CD14-positive monocyte (primary cell): Measurements from ENCODE around the gene CCDC34. TPM values are rescaled to one million over a fixed set of nuclear protein-coding genes. Genes with fewer than 3 reads are reported as not detected.
A peak's percentile ranks its signal among the peaks of the same experiment; 100 is the strongest.

ENCODE experiments used
- DNase-seq, 3 donors: peaks; one replicate each; pipeline ENCODE4 v3.0.0-alpha.2; 2011 to 2022
- H2AFZ ChIP-seq: 2 replicates; pipeline ENCODE4 v1.6.0; 2012; ENCODE audit warnings: mild to moderate bottlenecking, low read depth, low read length, inconsistent platforms; ENCODE audit not compliant: insufficient read depth, poor library complexity, severe bottlenecking
- H3K27ac ChIP-seq, 2 donors: 1 replicate in 1 of 2; 2 replicates in 1 of 2; pipeline ENCODE4 v1.5.1; 2012 to 2013; ENCODE audit warnings: low read length in 2 of 2, control low read depth in 1 of 2, inconsistent platforms in 1 of 2, low read depth in 1 of 2, mild to moderate bottlenecking in 1 of 2
- H3K27me3 ChIP-seq, 2 donors: one replicate each; pipeline versions ENCODE4 v1.6.0 to v1.6.1; 2011 to 2013; ENCODE audit warnings: low read length in 2 of 2; ENCODE audit not compliant: control insufficient read depth in 2 of 2, insufficient read depth in 2 of 2
- H3K36me3 ChIP-seq, 2 donors: replicated peaks in 1 of 2; 1 replicate in 1 of 2; 2 replicates in 1 of 2; pipeline versions ENCODE4 v1.5.1 to v1.6.1; 2012 to 2013; ENCODE audit warnings: low read length in 2 of 2, control low read depth in 1 of 2, inconsistent platforms in 1 of 2, mild to moderate bottlenecking in 1 of 2; ENCODE audit not compliant: insufficient read depth in 2 of 2, control insufficient read depth in 1 of 2
- H3K4me1 ChIP-seq, 2 donors: 1 replicate in 1 of 2; 2 replicates in 1 of 2; pipeline versions ENCODE4 v1.5.1 to v1.6.1; 2012 to 2013; ENCODE audit warnings: low read length in 2 of 2, control low read depth in 1 of 2, inconsistent platforms in 1 of 2, mild to moderate bottlenecking in 1 of 2, moderate library complexity in 1 of 2; ENCODE audit not compliant: insufficient read depth in 2 of 2, control insufficient read depth in 1 of 2
- H3K4me2 ChIP-seq: replicated peaks from 2 replicates; pipeline ENCODE3; 2012; ENCODE audit warnings: low read length, moderate library complexity, mild to moderate bottlenecking; ENCODE audit not compliant: poor library complexity, severe bottlenecking; ENCODE audit errors: extremely low read depth
- H3K4me3 ChIP-seq, 3 experiments: fragments of 200-600 bp in 1 of 3; sonication (generic) in 1 of 3; replicated peaks in 1 of 3; 1 replicate in 2 of 3; 2 replicates in 1 of 3; pipeline ENCODE4 v1.5.1; 2011 to 2013; ENCODE audit warnings: low read length in 3 of 3, mild to moderate bottlenecking in 3 of 3, control low read depth in 2 of 3, low read depth in 2 of 3, inconsistent platforms in 1 of 3, moderate library complexity in 1 of 3
- H3K79me2 ChIP-seq: 2 replicates; pipeline ENCODE4 v1.6.0; 2012; ENCODE audit warnings: mild to moderate bottlenecking, control low read depth, inconsistent platforms, low read length, moderate library complexity; ENCODE audit not compliant: insufficient read depth
- H3K9ac ChIP-seq: 2 replicates; pipeline ENCODE4 v1.6.0; 2017; ENCODE audit warnings: low read length, mild to moderate bottlenecking; ENCODE audit not compliant: insufficient read depth, poor library complexity, severe bottlenecking
- H3K9me3 ChIP-seq, 2 donors: replicated peaks in 1 of 2; 1 replicate in 1 of 2; 2 replicates in 1 of 2; pipeline versions ENCODE4 v1.5.1 to v1.6.1; 2012 to 2013; ENCODE audit warnings: low read length in 2 of 2, control low read depth in 1 of 2; ENCODE audit not compliant: control insufficient read depth in 1 of 2, insufficient read depth in 1 of 2
- H4K20me1 ChIP-seq: 2 replicates; pipeline ENCODE4 v1.6.0; 2012; ENCODE audit warnings: mild to moderate bottlenecking, low read length, control low read depth, moderate library complexity; ENCODE audit not compliant: insufficient read depth
- H3K27ac Mint-ChIP-seq, 7 donors: one replicate each; pipeline ENCODE4 v1.8.0; 2020; ENCODE audit warnings: mild to moderate bottlenecking in 7 of 7, mixed read lengths in 7 of 7, moderate library complexity in 6 of 7, inconsistent platforms in 2 of 7
- H3K27me3 Mint-ChIP-seq, 3 donors: one replicate each; pipeline ENCODE4 v1.8.0; 2021 to 2022; ENCODE audit warnings: low read depth in 3 of 3, mild to moderate bottlenecking in 3 of 3, mixed read lengths in 3 of 3, moderate library complexity in 3 of 3, inconsistent platforms in 1 of 3
- H3K36me3 Mint-ChIP-seq, 2 donors: one replicate each; pipeline ENCODE4 v1.8.0; 2020; ENCODE audit warnings: mixed read lengths in 2 of 2, inconsistent platforms in 1 of 2, mild to moderate bottlenecking in 1 of 2
- H3K4me1 Mint-ChIP-seq: one replicate; pipeline ENCODE4 v1.8.0; 2020; ENCODE audit warnings: mild to moderate bottlenecking, mixed read lengths
- H3K4me3 Mint-ChIP-seq, 2 donors: one replicate each; pipeline ENCODE4 v1.8.0; 2020; ENCODE audit warnings: mild to moderate bottlenecking in 2 of 2, mixed read lengths in 2 of 2, moderate library complexity in 1 of 2
- H3K9me3 Mint-ChIP-seq, 7 donors: one replicate each; pipeline ENCODE4 v1.8.0; 2020 to 2022; ENCODE audit warnings: mixed read lengths in 7 of 7, mild to moderate bottlenecking in 6 of 7, moderate library complexity in 6 of 7, inconsistent platforms in 2 of 7
- WGBS: methylation state at CpG from one replicate; pipeline ENCODE4 v1.1.5; 2013; ENCODE audit warnings: missing lambda C conversion rate; ENCODE audit not compliant: insufficient coverage; 5-methylcytosine and 5-hydroxymethylcytosine counted together
- intact Hi-C, 2 donors: fragments of 100-400 bp; cut with micrococcal nuclease; formaldehyde crosslinking; loops; one replicate each; pipeline versions ENCODE4 v1.15.0 to v1.15.1; 2023
- polyA plus RNA-seq, 3 donors: library from polyadenylated mRNA; depleted of rRNA in 1 of 3; unstranded in 2 of 3; stranded (reverse) in 1 of 3; fragments of 300-500 nt in 2 of 3; fragments of >200 nt in 1 of 3; fragmentation: Illumina TruSeq in 2 of 3; gene quantifications; 1 replicate in 2 of 3; 2 replicates in 1 of 3; pipeline ENCODE4 v1.2.3, GENCODE V29; 2012 to 2021
- TF ChIP-seq, protein P1 (sequence below): fragments of 200-600 bp; IDR thresholded peaks from one replicate; pipeline ENCODE4 v1.8.0; 2022; ENCODE audit warnings: antibody characterized with exemption, mild to moderate bottlenecking

Gene CCDC34
- polyA plus RNA-seq, 3 donors: 0.08 to 0.11 (median 0.11) TPM

DNA sequence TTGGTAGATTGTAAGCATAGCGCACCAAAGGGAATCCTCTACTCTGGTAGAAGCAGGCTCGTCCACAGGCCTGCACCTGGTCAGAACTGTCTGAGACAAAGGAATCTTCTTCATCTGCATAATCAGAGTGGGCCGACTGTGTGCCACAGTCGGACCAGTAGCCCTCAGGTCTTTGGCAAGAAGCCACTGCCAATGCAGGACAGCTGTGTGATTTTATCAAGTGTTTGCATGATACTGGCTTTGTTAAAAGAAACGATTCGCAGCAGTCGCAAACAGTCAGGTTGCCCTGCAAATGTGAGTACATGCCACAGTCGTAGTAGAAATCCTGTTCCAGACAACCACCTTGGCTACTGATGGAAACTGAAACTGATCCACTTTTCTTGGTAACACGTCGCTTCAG is 4.9 kb upstream of the CCDC34 start:
- H3K4me1 ChIP-seq: peaks cover 6 to 11% of the 10 kb centered on the region in 2 donors
- H3K27me3 Mint-ChIP-seq: peaks cover 0 to under 1% (median 0%) of the 10 kb centered on the region in 3 donors
- H3K27ac ChIP-seq: no peak overlapping the region
- H3K36me3 Mint-ChIP-seq: no peaks in the 10 kb centered on the region
- H3K27me3 ChIP-seq: no peaks in the 10 kb centered on the region
- H3K4me3 Mint-ChIP-seq: no peak overlapping the region
- no peaks in the 10 kb centered on the region for H3K9me3 ChIP-seq
- H3K27ac Mint-ChIP-seq: no peak overlapping the region
- H3K79me2 ChIP-seq: no peaks in the 10 kb centered on the region
- no peak for DNase-seq
- no peaks in the 10 kb centered on the region for H4K20me1 ChIP-seq
- intact Hi-C loops: loop anchor here in 1 of 2 donors (10.0 kb wide), 1 partner anchor 117 kb away; no protein-coding TSS in a partner anchor
- H3K4me1 Mint-ChIP-seq: peaks cover 8% of the 10 kb centered on the region
- H3K9me3 Mint-ChIP-seq: no peaks in the 10 kb centered on the region
- H3K36me3 ChIP-seq: no peaks in the 10 kb centered on the region
- 92% methylated on average over 8 of the region's 10 CpGs for WGBS
- no peak overlapping the region for H3K4me2 ChIP-seq
- no peak overlapping the region for H3K9ac ChIP-seq
- H2AFZ ChIP-seq: no peak overlapping the region
- H3K4me3 ChIP-seq: no peak overlapping the region
- TF ChIP-seq, protein P1, sequence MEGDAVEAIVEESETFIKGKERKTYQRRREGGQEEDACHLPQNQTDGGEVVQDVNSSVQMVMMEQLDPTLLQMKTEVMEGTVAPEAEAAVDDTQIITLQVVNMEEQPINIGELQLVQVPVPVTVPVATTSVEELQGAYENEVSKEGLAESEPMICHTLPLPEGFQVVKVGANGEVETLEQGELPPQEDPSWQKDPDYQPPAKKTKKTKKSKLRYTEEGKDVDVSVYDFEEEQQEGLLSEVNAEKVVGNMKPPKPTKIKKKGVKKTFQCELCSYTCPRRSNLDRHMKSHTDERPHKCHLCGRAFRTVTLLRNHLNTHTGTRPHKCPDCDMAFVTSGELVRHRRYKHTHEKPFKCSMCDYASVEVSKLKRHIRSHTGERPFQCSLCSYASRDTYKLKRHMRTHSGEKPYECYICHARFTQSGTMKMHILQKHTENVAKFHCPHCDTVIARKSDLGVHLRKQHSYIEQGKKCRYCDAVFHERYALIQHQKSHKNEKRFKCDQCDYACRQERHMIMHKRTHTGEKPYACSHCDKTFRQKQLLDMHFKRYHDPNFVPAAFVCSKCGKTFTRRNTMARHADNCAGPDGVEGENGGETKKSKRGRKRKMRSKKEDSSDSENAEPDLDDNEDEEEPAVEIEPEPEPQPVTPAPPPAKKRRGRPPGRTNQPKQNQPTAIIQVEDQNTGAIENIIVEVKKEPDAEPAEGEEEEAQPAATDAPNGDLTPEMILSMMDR: no peak

DNA sequence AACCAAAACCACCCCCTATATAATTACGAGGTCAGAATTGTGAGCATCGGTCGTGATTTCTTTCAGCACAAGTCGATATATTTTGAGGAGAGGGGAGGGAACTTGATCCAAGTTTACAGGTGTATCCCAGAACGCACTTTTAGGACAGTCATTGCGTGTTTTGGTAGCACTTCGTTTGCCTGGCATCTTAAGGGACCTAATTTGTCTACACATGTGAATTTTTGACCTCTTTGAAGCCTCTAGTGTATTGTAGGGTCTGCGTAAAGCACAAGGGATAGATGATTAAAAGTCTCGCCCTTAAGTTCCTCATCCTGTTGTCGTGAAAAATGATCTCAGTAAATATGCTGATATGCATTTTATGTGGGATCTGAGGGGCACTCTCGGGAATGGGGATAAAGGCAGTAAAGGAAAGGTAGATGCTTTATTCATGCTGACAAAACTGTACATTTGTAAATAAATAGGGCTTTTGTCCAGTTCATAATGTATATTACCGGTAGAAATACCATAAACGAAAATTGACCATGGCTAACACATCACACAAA is 632 bp upstream of the CCDC34 start:
- H3K27me3 ChIP-seq: no peaks in the 10 kb centered on the region
- peak overlapping the region; percentile 91 for H2AFZ ChIP-seq
- no peaks in the 10 kb centered on the region for H3K9me3 ChIP-seq
- H3K36me3 ChIP-seq: no peaks in the 10 kb centered on the region
- peak overlapping the region; percentile 64 to 88 (median 85) for H3K4me3 ChIP-seq
- peaks cover 0 to 2% (median 2%) of the 10 kb centered on the region in 3 donors for H3K27me3 Mint-ChIP-seq
- no peaks in the 10 kb centered on the region for H4K20me1 ChIP-seq
- peak overlapping the region; percentile 58 for H3K9ac ChIP-seq
- no peaks in the 10 kb centered on the region for H3K79me2 ChIP-seq
- peak overlapping the region in 1 of 2 donors; percentile 14 for H3K27ac ChIP-seq
- intact Hi-C loops: loop anchor here in 1 of 2 donors (10.0 kb wide), 1 partner anchor 121 kb away; no protein-coding TSS in a partner anchor
- H3K4me1 ChIP-seq: peaks cover 11 to 20% of the 10 kb centered on the region in 2 donors
- 26% methylated on average over 6 of the region's 13 CpGs for WGBS
- DNase-seq: no peak
- H3K27ac Mint-ChIP-seq: peak overlapping the region in 4 of 7 donors; percentile 4 to 82 (median 36)
- peak overlapping the region; percentile 90 for H3K4me2 ChIP-seq
- peaks cover 21% of the 10 kb centered on the region for H3K4me1 Mint-ChIP-seq
- no peaks in the 10 kb centered on the region for H3K36me3 Mint-ChIP-seq
- TF ChIP-seq, protein P1: no peak
- peak overlapping the region; percentile 90 to 94 for H3K4me3 Mint-ChIP-seq
- no peaks in the 10 kb centered on the region for H3K9me3 Mint-ChIP-seq
